ENCODE measurements around the gene ABCC1. TPM values are rescaled to one million over a fixed set of nuclear protein-coding genes. Genes with fewer than 3 reads are reported as not detected.

Gene ABCC1
- total RNA-seq, 1 experiment from 2014 or later: 61.9 TPM

DNA sequence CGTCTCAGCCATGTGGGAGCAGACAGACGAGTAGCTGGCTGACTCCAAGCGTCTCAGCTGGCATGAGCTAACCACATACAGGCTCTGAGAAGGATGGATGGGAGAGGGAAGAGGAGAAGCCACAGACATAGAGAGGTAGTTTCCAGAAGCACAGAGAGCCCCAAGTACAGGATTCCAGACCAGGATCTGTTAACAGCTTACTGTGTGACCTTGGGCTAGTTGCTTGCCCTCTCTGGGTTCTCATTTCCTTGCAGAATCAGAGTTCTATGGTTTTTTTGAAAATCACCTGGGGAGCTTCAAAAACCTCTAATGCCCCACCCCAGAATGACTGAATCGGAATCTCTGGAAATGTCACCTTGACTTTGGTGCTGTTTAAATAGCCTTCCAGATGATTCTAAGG lies 213.7 kb downstream of the ABCC1 start (continued):
- TF ChIP-seq SMAD4 (CRISPR knock-in tag; IDR thresholded peaks at IDR 0.05): no peak

DNA sequence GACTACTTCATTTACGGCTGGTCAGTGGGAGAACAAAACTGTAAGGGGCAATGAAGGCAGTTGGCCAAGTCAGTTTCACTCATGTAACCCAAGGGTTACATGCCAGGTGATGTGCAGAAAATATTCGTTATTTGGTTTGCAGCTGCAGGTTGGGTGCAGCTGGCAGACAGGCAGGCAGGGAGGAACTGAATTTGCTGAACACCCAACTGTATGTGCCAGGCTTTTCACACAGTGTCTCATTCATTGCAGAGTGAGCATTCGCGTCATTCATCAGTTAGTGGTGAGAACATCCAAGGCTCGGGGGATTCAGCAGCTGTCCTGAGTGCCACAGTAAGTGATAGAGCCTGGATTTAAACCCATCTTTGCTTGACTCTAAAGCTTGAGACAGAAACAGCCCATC lies 214.2 kb downstream of the ABCC1 start:
- DNase-seq (ENCODE audit: low spot score) (no peak), ATAC-seq (no peak)
- CTCF ChIA-PET: no interaction called here
- no peak overlapping the region for H3K4me3 Mint-ChIP-seq
- H3K27ac Mint-ChIP-seq: no peak overlapping the region
- POLR2A ChIA-PET: no interaction called here
- H3K4me1 Mint-ChIP-seq: no peaks in the 10 kb centered on the region
- no peak for TF ChIP-seq ELF4 (CRISPR knock-in tag; IDR thresholded peaks at IDR 0.05; ENCODE audit: low read depth)
- TF ChIP-seq, protein P1, sequence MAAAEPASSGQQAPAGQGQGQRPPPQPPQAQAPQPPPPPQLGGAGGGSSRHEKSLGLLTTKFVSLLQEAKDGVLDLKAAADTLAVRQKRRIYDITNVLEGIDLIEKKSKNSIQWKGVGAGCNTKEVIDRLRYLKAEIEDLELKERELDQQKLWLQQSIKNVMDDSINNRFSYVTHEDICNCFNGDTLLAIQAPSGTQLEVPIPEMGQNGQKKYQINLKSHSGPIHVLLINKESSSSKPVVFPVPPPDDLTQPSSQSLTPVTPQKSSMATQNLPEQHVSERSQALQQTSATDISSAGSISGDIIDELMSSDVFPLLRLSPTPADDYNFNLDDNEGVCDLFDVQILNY (CRISPR knock-in tag; IDR thresholded peaks at IDR 0.05): no peak
- TF ChIP-seq, protein P2, sequence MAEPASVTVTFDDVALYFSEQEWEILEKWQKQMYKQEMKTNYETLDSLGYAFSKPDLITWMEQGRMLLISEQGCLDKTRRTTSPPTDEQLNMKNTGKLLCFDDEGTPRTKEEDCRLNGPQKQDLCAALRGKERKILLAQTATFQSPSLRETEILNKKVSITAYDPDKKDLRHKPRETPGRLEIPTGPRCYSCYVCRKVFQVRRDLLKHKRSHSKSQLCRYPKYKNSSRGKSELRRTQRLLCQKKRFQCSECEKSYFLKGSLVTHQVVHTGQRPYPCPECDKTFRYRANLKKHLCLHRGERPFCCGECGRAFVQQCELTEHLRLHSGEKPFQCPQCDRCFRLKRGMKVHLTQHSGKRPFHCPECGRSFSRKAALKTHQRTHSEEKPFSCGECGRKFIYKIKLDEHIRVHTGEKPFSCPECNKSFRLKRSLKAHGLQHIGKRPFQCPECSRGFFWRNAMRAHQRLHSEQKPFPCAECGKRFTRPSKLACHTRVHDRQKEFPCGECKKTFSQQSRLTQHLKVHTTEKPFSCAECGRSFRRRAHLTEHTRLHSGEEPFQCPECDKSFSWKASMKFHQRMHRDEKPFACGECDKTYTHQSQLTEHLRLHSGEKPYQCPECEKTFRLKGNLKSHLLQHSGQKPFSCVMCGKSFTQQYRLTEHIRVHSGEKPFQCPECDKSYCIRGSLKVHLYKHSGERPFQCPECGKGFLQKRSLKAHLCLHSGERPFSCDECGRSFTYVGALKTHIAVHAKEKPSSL (CRISPR knock-in tag; conservative IDR thresholded peaks at IDR 0.05): no peak
- no peak for TF ChIP-seq NFE2L1 (CRISPR knock-in tag; IDR thresholded peaks at IDR 0.05)
- TF ChIP-seq FOXK1 (CRISPR knock-in tag; IDR thresholded peaks at IDR 0.05): no peak
- TF ChIP-seq, protein P3, sequence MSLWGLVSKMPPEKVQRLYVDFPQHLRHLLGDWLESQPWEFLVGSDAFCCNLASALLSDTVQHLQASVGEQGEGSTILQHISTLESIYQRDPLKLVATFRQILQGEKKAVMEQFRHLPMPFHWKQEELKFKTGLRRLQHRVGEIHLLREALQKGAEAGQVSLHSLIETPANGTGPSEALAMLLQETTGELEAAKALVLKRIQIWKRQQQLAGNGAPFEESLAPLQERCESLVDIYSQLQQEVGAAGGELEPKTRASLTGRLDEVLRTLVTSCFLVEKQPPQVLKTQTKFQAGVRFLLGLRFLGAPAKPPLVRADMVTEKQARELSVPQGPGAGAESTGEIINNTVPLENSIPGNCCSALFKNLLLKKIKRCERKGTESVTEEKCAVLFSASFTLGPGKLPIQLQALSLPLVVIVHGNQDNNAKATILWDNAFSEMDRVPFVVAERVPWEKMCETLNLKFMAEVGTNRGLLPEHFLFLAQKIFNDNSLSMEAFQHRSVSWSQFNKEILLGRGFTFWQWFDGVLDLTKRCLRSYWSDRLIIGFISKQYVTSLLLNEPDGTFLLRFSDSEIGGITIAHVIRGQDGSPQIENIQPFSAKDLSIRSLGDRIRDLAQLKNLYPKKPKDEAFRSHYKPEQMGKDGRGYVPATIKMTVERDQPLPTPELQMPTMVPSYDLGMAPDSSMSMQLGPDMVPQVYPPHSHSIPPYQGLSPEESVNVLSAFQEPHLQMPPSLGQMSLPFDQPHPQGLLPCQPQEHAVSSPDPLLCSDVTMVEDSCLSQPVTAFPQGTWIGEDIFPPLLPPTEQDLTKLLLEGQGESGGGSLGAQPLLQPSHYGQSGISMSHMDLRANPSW (CRISPR knock-in tag; conservative IDR thresholded peaks at IDR 0.05; ENCODE audit: low read depth): no peak
- no peak for TF ChIP-seq JAZF1 (CRISPR knock-in tag; IDR thresholded peaks at IDR 0.05)
- no peak for TF ChIP-seq ZNF138 (CRISPR knock-in tag; conservative IDR thresholded peaks at IDR 0.05)
- TF ChIP-seq ZNF396 (CRISPR knock-in tag; IDR thresholded peaks at IDR 0.05; ENCODE audit: borderline replicate concordance): no peak
- no peak for TF ChIP-seq ZNF317 (CRISPR knock-in tag; IDR thresholded peaks at IDR 0.05; ENCODE audit: borderline replicate concordance, low read depth)
- no peak for TF ChIP-seq CREB1 (CRISPR knock-in tag; IDR thresholded peaks at IDR 0.05)
- no peak for TF ChIP-seq EMX1 (CRISPR knock-in tag; IDR thresholded peaks at IDR 0.05)
- TF ChIP-seq, protein P4, sequence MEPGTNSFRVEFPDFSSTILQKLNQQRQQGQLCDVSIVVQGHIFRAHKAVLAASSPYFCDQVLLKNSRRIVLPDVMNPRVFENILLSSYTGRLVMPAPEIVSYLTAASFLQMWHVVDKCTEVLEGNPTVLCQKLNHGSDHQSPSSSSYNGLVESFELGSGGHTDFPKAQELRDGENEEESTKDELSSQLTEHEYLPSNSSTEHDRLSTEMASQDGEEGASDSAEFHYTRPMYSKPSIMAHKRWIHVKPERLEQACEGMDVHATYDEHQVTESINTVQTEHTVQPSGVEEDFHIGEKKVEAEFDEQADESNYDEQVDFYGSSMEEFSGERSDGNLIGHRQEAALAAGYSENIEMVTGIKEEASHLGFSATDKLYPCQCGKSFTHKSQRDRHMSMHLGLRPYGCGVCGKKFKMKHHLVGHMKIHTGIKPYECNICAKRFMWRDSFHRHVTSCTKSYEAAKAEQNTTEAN (CRISPR knock-in tag; IDR thresholded peaks at IDR 0.05): no peak
- TF ChIP-seq, protein P5, sequence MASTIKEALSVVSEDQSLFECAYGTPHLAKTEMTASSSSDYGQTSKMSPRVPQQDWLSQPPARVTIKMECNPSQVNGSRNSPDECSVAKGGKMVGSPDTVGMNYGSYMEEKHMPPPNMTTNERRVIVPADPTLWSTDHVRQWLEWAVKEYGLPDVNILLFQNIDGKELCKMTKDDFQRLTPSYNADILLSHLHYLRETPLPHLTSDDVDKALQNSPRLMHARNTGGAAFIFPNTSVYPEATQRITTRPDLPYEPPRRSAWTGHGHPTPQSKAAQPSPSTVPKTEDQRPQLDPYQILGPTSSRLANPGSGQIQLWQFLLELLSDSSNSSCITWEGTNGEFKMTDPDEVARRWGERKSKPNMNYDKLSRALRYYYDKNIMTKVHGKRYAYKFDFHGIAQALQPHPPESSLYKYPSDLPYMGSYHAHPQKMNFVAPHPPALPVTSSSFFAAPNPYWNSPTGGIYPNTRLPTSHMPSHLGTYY (CRISPR knock-in tag; IDR thresholded peaks at IDR 0.05): no peak
- TF ChIP-seq FOXP1 (CRISPR knock-in tag; IDR thresholded peaks at IDR 0.05; ENCODE audit: borderline replicate concordance): no peak
- TF ChIP-seq, protein P6, sequence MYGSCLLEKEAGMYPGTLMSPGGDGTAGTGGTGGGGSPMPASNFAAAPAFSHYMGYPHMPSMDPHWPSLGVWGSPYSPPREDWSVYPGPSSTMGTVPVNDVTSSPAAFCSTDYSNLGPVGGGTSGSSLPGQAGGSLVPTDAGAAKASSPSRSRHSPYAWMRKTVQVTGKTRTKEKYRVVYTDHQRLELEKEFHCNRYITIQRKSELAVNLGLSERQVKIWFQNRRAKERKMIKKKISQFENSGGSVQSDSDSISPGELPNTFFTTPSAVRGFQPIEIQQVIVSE (CRISPR knock-in tag; IDR thresholded peaks at IDR 0.05; ENCODE audit: borderline replicate concordance): no peak
- no peak for TF ChIP-seq NFATC4 (CRISPR knock-in tag; IDR thresholded peaks at IDR 0.05)
- H3K9me3 Mint-ChIP-seq: peaks cover 36% of the 10 kb centered on the region
- peaks cover 12% of the 10 kb centered on the region for H3K36me3 Mint-ChIP-seq
- no peaks in the 10 kb centered on the region; the same call in 1 of the 2 replicates for H3K27me3 Mint-ChIP-seq (ENCODE audit: low read depth)

Data from WTC11 (cell line).